Astrocyte (in vitro differentiated cells and primary cell): Measurements from ENCODE around the gene TOR1B. TPM values are rescaled to one million over a fixed set of nuclear protein-coding genes. Genes with fewer than 3 reads are reported as not detected.

Experiments used
- DNase-seq: peaks from one replicate; pipeline ENCODE4 v3.0.0-alpha.2; 2010; ENCODE audit warnings: low read depth
- FAIRE-seq: peaks from 2 replicates; lab custom pipeline; 2011; peaks lifted over from hg19 to GRCh38; lab: Jason Lieb, UNC
- H2AFZ ChIP-seq: 2 replicates; pipeline ENCODE4 v1.6.0; 2012; ENCODE audit warnings: low read depth, low read length, inconsistent platforms
- H3K27ac ChIP-seq: 2 replicates; pipeline ENCODE4 v1.5.1; 2011; ENCODE audit warnings: low read depth, low read length, inconsistent platforms
- H3K27me3 ChIP-seq: 2 replicates; pipeline ENCODE4 v1.6.0; 2011; ENCODE audit warnings: low read length, inconsistent platforms; ENCODE audit not compliant: insufficient read depth
- H3K36me3 ChIP-seq: 2 replicates; pipeline ENCODE4 v1.5.1; 2011; ENCODE audit warnings: low read length, inconsistent platforms; ENCODE audit not compliant: insufficient read depth
- H3K4me1 ChIP-seq: 2 replicates; pipeline ENCODE4 v1.5.1; 2011; ENCODE audit warnings: low read length, inconsistent platforms; ENCODE audit not compliant: insufficient read depth
- H3K4me2 ChIP-seq: 2 replicates; pipeline ENCODE4 v1.6.0; 2012; ENCODE audit warnings: low read length, inconsistent platforms
- H3K4me3 ChIP-seq: 2 replicates; pipeline ENCODE4 v1.5.1; 2011; ENCODE audit warnings: low read depth, mild to moderate bottlenecking, low read length, inconsistent platforms; ENCODE audit not compliant: insufficient read depth
- H3K79me2 ChIP-seq: 2 replicates; pipeline ENCODE4 v1.6.0; 2012; ENCODE audit warnings: mild to moderate bottlenecking, low read length, inconsistent platforms; ENCODE audit not compliant: insufficient read depth
- H3K9ac ChIP-seq: 2 replicates; pipeline ENCODE4 v1.6.0; 2012; ENCODE audit warnings: mild to moderate bottlenecking, low read length, inconsistent platforms
- H3K9me3 ChIP-seq: 2 replicates; pipeline ENCODE4 v1.5.1; 2012; ENCODE audit warnings: low read depth, mild to moderate bottlenecking, low read length, inconsistent platforms; ENCODE audit not compliant: insufficient read depth
- H4K20me1 ChIP-seq: 2 replicates; pipeline ENCODE4 v1.6.0; 2012; ENCODE audit warnings: low read length, inconsistent platforms; ENCODE audit not compliant: insufficient read depth
- H3K27ac Mint-ChIP-seq: one replicate; pipeline ENCODE4 v1.8.0; 2021; ENCODE audit warnings: mild to moderate bottlenecking, mixed read lengths; ENCODE audit not compliant: unreplicated experiment
- H3K27me3 Mint-ChIP-seq: one replicate; pipeline ENCODE4 v1.8.0; 2021; ENCODE audit warnings: low read depth, mixed read lengths; ENCODE audit not compliant: unreplicated experiment
- H3K36me3 Mint-ChIP-seq: one replicate; pipeline ENCODE4 v1.8.0; 2021; ENCODE audit warnings: low read depth, mixed read lengths; ENCODE audit not compliant: unreplicated experiment
- H3K4me1 Mint-ChIP-seq: one replicate; pipeline ENCODE4 v1.8.0; 2021; ENCODE audit warnings: low read depth, mixed read lengths; ENCODE audit not compliant: unreplicated experiment
- H3K4me3 Mint-ChIP-seq: one replicate; pipeline ENCODE4 v1.8.0; 2021; ENCODE audit warnings: mild to moderate bottlenecking, moderate library complexity, mixed read lengths; ENCODE audit not compliant: unreplicated experiment
- H3K9me3 Mint-ChIP-seq: one replicate; pipeline ENCODE4 v1.8.0; 2021; ENCODE audit warnings: mild to moderate bottlenecking, mixed read lengths; ENCODE audit not compliant: unreplicated experiment
- CTCF ChIP-seq: IDR thresholded peaks from 2 replicates; pipeline ENCODE4 v1.5.1; 2011; ENCODE audit warnings: low read depth, mild to moderate bottlenecking, inconsistent platforms, low read length, moderate library complexity; ENCODE audit not compliant: insufficient read depth
- EZH2 ChIP-seq: IDR thresholded peaks from 2 replicates; pipeline ENCODE4 v1.6.1; 2012; ENCODE audit warnings: mild to moderate bottlenecking, low read length, inconsistent platforms; ENCODE audit not compliant: insufficient read depth
- total RNA-seq: library from RNA; stranded (reverse); gene quantifications from 2 replicates; pipeline ENCODE4 v1.2.1, GENCODE V29; 2021

Gene TOR1B
- total RNA-seq, 1 donor from 2014 or later: 31.6 TPM

GRCh38 chr9:129806061-129806460 lies 3.1 kb downstream of the TOR1B start:
- Mint-ChIP-seq H3K4me1 (peaks cover 19% of the 10 kb centered on the region), H3K27me3 (no peaks in the 10 kb centered on the region), H3K36me3 (peaks cover 21% of the 10 kb centered on the region), H3K9me3 (no peaks in the 10 kb centered on the region), H3K27ac (no peak overlapping the region), H3K4me3 (no peak overlapping the region)
- Histone ChIP-seq H3K4me2 (no peak overlapping the region), H4K20me1 (peaks cover 34% of the 10 kb centered on the region), H3K36me3 (peaks cover 12% of the 10 kb centered on the region), H3K4me3 (no peak overlapping the region), H3K9me3 (no peaks in the 10 kb centered on the region), H3K9ac (no peak overlapping the region), H3K27me3 (no peaks in the 10 kb centered on the region), H2AFZ (no peak overlapping the region), H3K4me1 (peaks cover 5% of the 10 kb centered on the region), H3K27ac (no peak overlapping the region), H3K79me2 (peaks cover 25% of the 10 kb centered on the region)
- no peak for TF ChIP-seq CTCF
- no peak for TF ChIP-seq EZH2
- no peak for DNase-seq
- no peak for FAIRE-seq

- Mint-ChIP-seq H3K4me3 (no peak overlapping the region), H3K4me1 (peaks cover 25% of the 10 kb centered on the region), H3K9me3 (no peaks in the 10 kb centered on the region), H3K36me3 (peaks cover 27% of the 10 kb centered on the region), H3K27ac (no peak overlapping the region), H3K27me3 (no peaks in the 10 kb centered on the region)
- Histone ChIP-seq H3K9me3 (no peaks in the 10 kb centered on the region), H3K79me2 (peaks cover 19% of the 10 kb centered on the region), H3K4me1 (no peaks in the 10 kb centered on the region), H3K4me3 (no peak overlapping the region), H3K36me3 (peaks cover 12% of the 10 kb centered on the region), H2AFZ (no peak overlapping the region), H3K4me2 (no peak overlapping the region), H3K9ac (no peak overlapping the region), H3K27ac (no peak overlapping the region), H3K27me3 (no peaks in the 10 kb centered on the region), H4K20me1 (peaks cover 37% of the 10 kb centered on the region)
- FAIRE-seq: no peak
- TF ChIP-seq EZH2 (no peak), CTCF (no peak)
- DNase-seq: no peak
Measured at GRCh38 chr9:129809346-129809745, 6.4 kb downstream of the TOR1B start.

GRCh38 chr9:129810116-129810515 lies 7.1 kb downstream of the TOR1B start:
- Mint-ChIP-seq H3K27ac (peak overlapping the region; percentile 69), H3K36me3 (peaks cover 27% of the 10 kb centered on the region), H3K4me1 (peaks cover 24% of the 10 kb centered on the region), H3K27me3 (no peaks in the 10 kb centered on the region), H3K9me3 (no peaks in the 10 kb centered on the region), H3K4me3 (no peak overlapping the region)
- H2AFZ ChIP-seq: no peak overlapping the region
- no peaks in the 10 kb centered on the region for H3K4me1 ChIP-seq
- peaks cover 12% of the 10 kb centered on the region for H3K36me3 ChIP-seq
- H3K27ac ChIP-seq: no peak overlapping the region
- FAIRE-seq (no peak), DNase-seq (no peak)
- no peak for TF ChIP-seq EZH2
- no peak overlapping the region for H3K4me2 ChIP-seq
- no peaks in the 10 kb centered on the region for H3K9me3 ChIP-seq
- H3K4me3 ChIP-seq: no peak overlapping the region
- H4K20me1 ChIP-seq: peaks cover 40% of the 10 kb centered on the region
- H3K79me2 ChIP-seq: peaks cover 17% of the 10 kb centered on the region
- H3K9ac ChIP-seq: no peak overlapping the region
- no peaks in the 10 kb centered on the region for H3K27me3 ChIP-seq
